Measurements from ENCODE around the gene C5orf46.

GRCh38 chr5:147858565-147858964 lies 47.8 kb downstream of the C5orf46 start:
- TF ChIP-seq CTCF (IDR thresholded peaks at IDR 0.05) (no peak), ESRRA (CRISPR knock-in tag; IDR thresholded peaks at IDR 0.05; ENCODE audit: borderline replicate concordance) (no peak)

All from WTC11 (cell line).